ENCODE data around the gene WDR90. TPM values are rescaled to one million over a fixed set of nuclear protein-coding genes. Genes with fewer than 3 reads are reported as not detected.

Gene WDR90
- total RNA-seq, 4 donors from 2014 or later = 11.1 to 32.1 (median 18.9) TPM

GRCh38 chr16:619476-620100, 29.6 kb upstream of the WDR90 start:
- 68 to 77% methylated on average over 16 to 20 of the region's 20 CpGs for WGBS, 2 donors
- no peak for TF ChIP-seq CTCF (IDR thresholded peaks at IDR 0.05)
- no peak for TF ChIP-seq POLR2A (IDR thresholded peaks at IDR 0.05)
- intact Hi-C loops (cut with DNase I; ENCODE audit: low total_unique reads) = no loop called here
- no peak overlapping the region for H3K4me3 ChIP-seq (ENCODE audit: low read depth, poor library complexity, severe bottlenecking)
- DNase-seq (ENCODE audit: low spot score in 2 of 2) = no peak

DNA sequence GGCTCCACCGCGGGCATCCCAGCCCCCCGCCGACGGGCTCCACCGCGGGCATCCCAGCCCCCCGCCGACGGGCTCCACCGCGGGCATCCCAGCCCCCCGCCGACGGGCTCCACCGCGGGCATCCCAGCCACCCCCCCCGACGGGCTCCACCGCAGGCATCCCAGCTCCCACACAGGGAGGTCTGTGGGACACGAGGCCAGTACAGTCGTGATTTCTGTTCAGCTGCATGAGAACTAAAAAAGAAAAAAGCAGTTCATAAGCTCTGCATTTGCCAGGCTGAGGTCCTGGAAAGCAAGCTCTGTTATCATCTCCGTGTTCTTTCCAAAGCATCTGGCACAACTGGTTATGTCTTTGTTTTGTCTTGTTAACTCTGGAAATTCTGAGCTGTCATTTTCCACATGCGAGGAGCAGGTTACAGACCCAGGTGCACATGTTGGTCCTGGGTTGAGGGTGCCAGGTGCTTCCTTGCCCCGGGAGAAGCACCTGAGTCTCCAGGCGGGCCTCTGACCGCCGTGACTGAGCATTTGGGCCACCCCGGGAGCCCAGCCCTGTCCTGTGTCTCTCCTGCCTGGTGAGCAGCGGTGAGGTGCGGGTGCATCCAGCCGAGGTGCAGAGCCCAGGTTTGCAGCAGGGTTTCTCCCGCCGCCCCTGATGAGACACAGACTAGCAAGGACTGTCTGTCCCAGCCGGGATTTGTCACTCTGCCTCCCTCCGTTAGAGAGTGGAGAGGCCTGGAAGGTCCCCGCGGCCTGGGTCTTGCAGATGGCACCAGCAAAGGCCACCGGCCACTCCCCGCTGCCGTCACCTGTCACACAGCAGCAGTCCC, 28.3 kb upstream of the WDR90 start:
- no peak overlapping the region for H3K4me3 ChIP-seq (ENCODE audit: low read depth, poor library complexity, severe bottlenecking)
- WGBS, 2 donors = 43 to 61% methylated on average over 26 to 32 of the region's 41 CpGs
- DNase-seq (ENCODE audit: low spot score in 2 of 2) = no peak
- intact Hi-C loops (cut with DNase I; ENCODE audit: low total_unique reads) = no loop called here
- TF ChIP-seq CTCF (IDR thresholded peaks at IDR 0.05) = no peak
- TF ChIP-seq POLR2A (IDR thresholded peaks at IDR 0.05) = no peak

GRCh38 chr16:621526-622105, 27.5 kb upstream of the WDR90 start:
- no peak for TF ChIP-seq POLR2A (IDR thresholded peaks at IDR 0.05)
- TF ChIP-seq CTCF (IDR thresholded peaks at IDR 0.05) = no peak
- intact Hi-C loops (cut with DNase I; ENCODE audit: low total_unique reads) = no loop called here
- no peak overlapping the region for H3K4me3 ChIP-seq (ENCODE audit: low read depth, poor library complexity, severe bottlenecking)
- no peak for DNase-seq (ENCODE audit: low spot score in 2 of 2)
- WGBS, 2 donors = 60 to 78% methylated on average over 21 of the region's 21 CpGs

DNA sequence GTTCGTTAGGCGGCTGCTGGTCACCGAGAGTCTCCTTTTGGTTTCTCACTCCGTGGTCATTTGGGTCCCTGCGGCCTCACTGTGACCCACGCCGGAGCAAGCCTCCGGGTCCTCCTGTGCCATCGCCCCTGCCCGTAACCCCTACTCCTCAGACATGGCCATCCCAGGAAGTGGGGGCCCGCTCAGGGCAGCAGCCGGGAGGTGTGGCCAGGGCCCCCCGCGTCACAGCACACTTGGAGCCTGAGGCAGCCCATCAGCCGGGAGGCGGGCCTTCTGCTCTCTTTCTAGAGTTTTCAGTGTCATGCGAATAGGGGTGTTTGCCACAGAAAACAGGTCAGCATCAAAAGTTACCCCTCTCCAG, 26.3 kb upstream of the WDR90 start:
- 83 to 88% methylated on average over 17 of the region's 17 CpGs for WGBS, 2 donors
- no peak overlapping the region for H3K4me3 ChIP-seq (ENCODE audit: low read depth, poor library complexity, severe bottlenecking)
- TF ChIP-seq CTCF (IDR thresholded peaks at IDR 0.05) (no peak), POLR2A (IDR thresholded peaks at IDR 0.05) (no peak)
- DNase-seq (ENCODE audit: low spot score in 2 of 2) = no peak
- intact Hi-C loops (cut with DNase I; ENCODE audit: low total_unique reads) = no loop called here

DNA sequence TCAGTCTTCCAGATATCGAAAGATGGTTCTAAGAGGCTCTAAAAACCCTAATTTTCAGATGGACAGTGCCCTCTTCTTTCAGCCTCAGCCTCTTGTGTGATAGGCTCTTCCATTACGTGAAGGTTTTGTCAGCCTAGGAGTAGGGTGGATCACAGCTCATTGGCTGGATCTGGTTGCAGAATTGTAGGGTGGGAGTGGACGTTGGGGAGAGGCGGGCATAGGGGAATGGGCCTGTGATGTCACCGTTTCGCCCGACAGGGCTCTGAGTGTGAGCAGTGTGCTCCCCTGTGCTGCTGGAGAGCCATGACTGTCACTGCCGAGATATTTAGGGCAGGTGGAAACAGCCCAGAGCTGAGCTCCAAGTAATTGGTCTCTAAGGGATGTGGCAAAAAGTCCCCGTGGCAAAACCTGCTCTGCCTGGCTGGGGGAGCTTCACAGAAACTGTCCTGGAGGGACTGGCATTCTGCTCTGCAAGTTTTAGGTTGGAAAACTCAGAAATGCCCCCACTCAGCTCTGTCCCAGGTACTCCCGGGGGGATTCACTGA, 24.6 kb upstream of the WDR90 start:
- TF ChIP-seq CTCF (IDR thresholded peaks at IDR 0.05) (no peak), POLR2A (IDR thresholded peaks at IDR 0.05) (no peak)
- intact Hi-C loops (cut with DNase I; ENCODE audit: low total_unique reads) = no loop called here
- H3K4me3 ChIP-seq (ENCODE audit: low read depth, poor library complexity, severe bottlenecking) = no peak overlapping the region
- 76 to 82% methylated on average over 10 of the region's 10 CpGs for WGBS, 2 donors
- no peak for DNase-seq (ENCODE audit: low spot score in 2 of 2)
